Natural killer cell (primary cell): ENCODE results near the gene C2orf66. TPM values are rescaled to one million over a fixed set of nuclear protein-coding genes. Genes with fewer than 3 reads are reported as not detected.

ENCODE experiments used
- ATAC-seq, 3 donors: fragments of 150-1000 bp in 2 of 3; fragments of 200-7000 bp in 1 of 3; cut with Tn5 transposase; 1 replicate in 1 of 3; 2 replicates in 2 of 3; pipeline ENCODE4 v1.10.0; 2021; ENCODE audit warnings: mild to moderate bottlenecking in 2 of 3, moderate library complexity in 2 of 3
- DNase-seq, 2 donors: peaks; one replicate each; pipeline versions ENCODE4 v3.0.0 to v3.0.0-alpha.2; 2013 to 2021; ENCODE audit warnings: mixed read lengths in 1 of 2
- H3K27ac ChIP-seq: one replicate; pipeline ENCODE4 v1.5.1; 2013; ENCODE audit warnings: mild to moderate bottlenecking, low read length
- H3K27me3 ChIP-seq: one replicate; pipeline ENCODE4 v1.6.1; 2013; ENCODE audit warnings: low read length; ENCODE audit not compliant: control insufficient read depth, insufficient read depth
- H3K36me3 ChIP-seq: one replicate; pipeline ENCODE4 v1.6.1; 2013; ENCODE audit warnings: low read length; ENCODE audit not compliant: control insufficient read depth, insufficient read depth
- H3K4me1 ChIP-seq: one replicate; pipeline ENCODE4 v1.6.1; 2013; ENCODE audit warnings: low read length; ENCODE audit not compliant: control insufficient read depth, insufficient read depth
- H3K4me3 ChIP-seq: one replicate; pipeline ENCODE4 v1.5.1; 2013; ENCODE audit warnings: low read length
- H3K9me3 ChIP-seq: one replicate; pipeline ENCODE4 v1.6.1; 2013; ENCODE audit warnings: low read length; ENCODE audit not compliant: control insufficient read depth, insufficient read depth
- H3K27ac Mint-ChIP-seq, 2 donors: one replicate each; pipeline ENCODE4 v1.8.0; 2022; ENCODE audit warnings: mild to moderate bottlenecking in 2 of 2, mixed read lengths in 2 of 2, moderate library complexity in 1 of 2
- H3K27me3 Mint-ChIP-seq, 2 donors: one replicate each; pipeline ENCODE4 v1.8.0; 2022; ENCODE audit warnings: low read depth in 2 of 2, mixed read lengths in 2 of 2
- H3K36me3 Mint-ChIP-seq: one replicate; pipeline ENCODE4 v1.8.0; 2022; ENCODE audit warnings: mixed read lengths
- H3K4me1 Mint-ChIP-seq, 2 donors: one replicate each; pipeline ENCODE4 v1.8.0; 2022; ENCODE audit warnings: mixed read lengths in 2 of 2
- H3K4me3 Mint-ChIP-seq: one replicate; pipeline ENCODE4 v1.8.0; 2022; ENCODE audit warnings: mild to moderate bottlenecking, moderate library complexity, mixed read lengths
- H3K9me3 Mint-ChIP-seq, 2 donors: one replicate each; pipeline ENCODE4 v1.8.0; 2022; ENCODE audit warnings: mixed read lengths in 2 of 2
- WGBS: methylation state at CpG from one replicate; pipeline ENCODE4 v1.1.7; 2013; ENCODE audit warnings: missing lambda C conversion rate; ENCODE audit not compliant: insufficient coverage; 5-methylcytosine and 5-hydroxymethylcytosine counted together
- intact Hi-C: fragments of 100-400 bp; cut with micrococcal nuclease; formaldehyde crosslinking; loops from one replicate; pipeline ENCODE4 v1.14.2; 2022
- total RNA-seq, 4 donors: library from RNA; stranded (reverse); fragments of 120-200 nt in 1 of 4; gene quantifications; one replicate each; pipeline versions ENCODE4 v1.2.3 to v1.2.4, GENCODE V29; 2013 to 2022
- TF ChIP-seq, protein P1 (sequence below): fragments of 200-600 bp; IDR thresholded peaks from one replicate; pipeline ENCODE4 v1.8.0; 2022; ENCODE audit warnings: antibody characterized with exemption

Gene C2orf66
- total RNA-seq, result not detected
- total RNA-seq (2013), result not detected

DNA sequence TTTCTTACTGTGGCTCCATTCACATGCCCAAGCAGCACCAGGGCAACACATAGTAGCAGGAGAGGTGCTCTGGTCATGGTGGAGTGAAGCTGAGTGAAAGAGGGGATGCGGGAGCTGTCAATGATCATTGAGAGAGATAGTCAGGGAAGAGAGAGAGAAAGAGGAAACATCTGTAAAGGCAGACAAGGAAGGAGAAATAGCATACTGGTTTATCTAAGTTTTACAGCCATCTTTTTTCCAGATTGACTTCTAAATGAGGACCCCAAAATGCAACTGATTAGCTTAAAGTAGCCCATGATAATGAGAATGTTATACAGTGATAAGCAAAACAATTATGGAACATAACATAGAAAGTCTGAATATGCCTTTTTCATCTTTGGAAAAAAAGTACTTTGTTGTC lies at the start of gene C2orf66:
TSS of gene C2orf66 (minus strand) at position 96 of the 400 bp plus-strand sequence. CDS start at position 77, 19 bp downstream.
- no peaks in the 10 kb centered on the region for H3K9me3 ChIP-seq
- Mint-ChIP-seq H3K4me1 (no peaks in the 10 kb centered on the region), H3K27me3 (peaks cover 30 to 40% of the 10 kb centered on the region in 2 donors), H3K27ac (no peak within 1 kb of the TSS), H3K36me3 (no peaks in the 10 kb centered on the region), H3K9me3 (peaks cover 0 to 2% of the 10 kb centered on the region in 2 donors), H3K4me3 (no peak within 1 kb of the TSS)
- intact Hi-C loops, result no loop called here
- no peaks in the 10 kb centered on the region for H3K4me1 ChIP-seq
- no peak for DNase-seq
- WGBS, result 68% methylated on average over 1 of the region's 1 CpG
- no peak within 1 kb of the TSS for H3K4me3 ChIP-seq
- ATAC-seq, result no peak
- peaks cover 9% of the 10 kb centered on the region for H3K27me3 ChIP-seq
- TF ChIP-seq, protein P1, sequence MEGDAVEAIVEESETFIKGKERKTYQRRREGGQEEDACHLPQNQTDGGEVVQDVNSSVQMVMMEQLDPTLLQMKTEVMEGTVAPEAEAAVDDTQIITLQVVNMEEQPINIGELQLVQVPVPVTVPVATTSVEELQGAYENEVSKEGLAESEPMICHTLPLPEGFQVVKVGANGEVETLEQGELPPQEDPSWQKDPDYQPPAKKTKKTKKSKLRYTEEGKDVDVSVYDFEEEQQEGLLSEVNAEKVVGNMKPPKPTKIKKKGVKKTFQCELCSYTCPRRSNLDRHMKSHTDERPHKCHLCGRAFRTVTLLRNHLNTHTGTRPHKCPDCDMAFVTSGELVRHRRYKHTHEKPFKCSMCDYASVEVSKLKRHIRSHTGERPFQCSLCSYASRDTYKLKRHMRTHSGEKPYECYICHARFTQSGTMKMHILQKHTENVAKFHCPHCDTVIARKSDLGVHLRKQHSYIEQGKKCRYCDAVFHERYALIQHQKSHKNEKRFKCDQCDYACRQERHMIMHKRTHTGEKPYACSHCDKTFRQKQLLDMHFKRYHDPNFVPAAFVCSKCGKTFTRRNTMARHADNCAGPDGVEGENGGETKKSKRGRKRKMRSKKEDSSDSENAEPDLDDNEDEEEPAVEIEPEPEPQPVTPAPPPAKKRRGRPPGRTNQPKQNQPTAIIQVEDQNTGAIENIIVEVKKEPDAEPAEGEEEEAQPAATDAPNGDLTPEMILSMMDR, result no peak
- H3K36me3 ChIP-seq, result no peaks in the 10 kb centered on the region
- no peak within 1 kb of the TSS for H3K27ac ChIP-seq

DNA sequence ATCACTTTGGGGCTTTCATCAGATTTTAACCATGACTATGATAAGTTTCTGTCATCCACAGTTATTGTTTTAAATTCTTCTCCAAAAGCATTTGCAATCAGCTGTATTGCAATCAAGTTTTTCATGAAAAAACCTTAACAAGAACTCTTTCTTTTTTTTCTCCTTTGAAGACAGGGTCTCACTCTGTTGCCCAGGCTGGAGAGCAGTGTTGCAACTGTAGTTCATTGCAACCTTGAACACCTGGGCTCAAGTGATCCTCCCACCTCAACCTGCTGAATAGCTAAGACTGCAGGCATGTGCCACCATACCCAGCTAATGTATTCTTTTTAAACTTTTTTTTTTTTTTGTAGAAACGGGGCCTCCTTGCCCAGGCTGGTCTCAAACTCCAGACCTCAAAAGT lies 45.5 kb upstream of the C2orf66 start:
- no peaks in the 10 kb centered on the region for H3K36me3 ChIP-seq
- Mint-ChIP-seq H3K27ac (no peak overlapping the region), H3K4me1 (no peaks in the 10 kb centered on the region), H3K27me3 (no peaks in the 10 kb centered on the region), H3K36me3 (peaks cover 16% of the 10 kb centered on the region), H3K9me3 (peaks cover 4 to 5% of the 10 kb centered on the region in 2 donors), H3K4me3 (no peak overlapping the region)
- WGBS, result 80% methylated on average over 1 of the region's 1 CpG
- ATAC-seq (no peak), DNase-seq (no peak)
- no peak overlapping the region for H3K4me3 ChIP-seq
- TF ChIP-seq, protein P1, result no peak
- H3K27me3 ChIP-seq, result no peaks in the 10 kb centered on the region
- intact Hi-C loops, result no loop called here
- no peaks in the 10 kb centered on the region for H3K9me3 ChIP-seq
- no peaks in the 10 kb centered on the region for H3K4me1 ChIP-seq
- H3K27ac ChIP-seq, result no peak overlapping the region

DNA sequence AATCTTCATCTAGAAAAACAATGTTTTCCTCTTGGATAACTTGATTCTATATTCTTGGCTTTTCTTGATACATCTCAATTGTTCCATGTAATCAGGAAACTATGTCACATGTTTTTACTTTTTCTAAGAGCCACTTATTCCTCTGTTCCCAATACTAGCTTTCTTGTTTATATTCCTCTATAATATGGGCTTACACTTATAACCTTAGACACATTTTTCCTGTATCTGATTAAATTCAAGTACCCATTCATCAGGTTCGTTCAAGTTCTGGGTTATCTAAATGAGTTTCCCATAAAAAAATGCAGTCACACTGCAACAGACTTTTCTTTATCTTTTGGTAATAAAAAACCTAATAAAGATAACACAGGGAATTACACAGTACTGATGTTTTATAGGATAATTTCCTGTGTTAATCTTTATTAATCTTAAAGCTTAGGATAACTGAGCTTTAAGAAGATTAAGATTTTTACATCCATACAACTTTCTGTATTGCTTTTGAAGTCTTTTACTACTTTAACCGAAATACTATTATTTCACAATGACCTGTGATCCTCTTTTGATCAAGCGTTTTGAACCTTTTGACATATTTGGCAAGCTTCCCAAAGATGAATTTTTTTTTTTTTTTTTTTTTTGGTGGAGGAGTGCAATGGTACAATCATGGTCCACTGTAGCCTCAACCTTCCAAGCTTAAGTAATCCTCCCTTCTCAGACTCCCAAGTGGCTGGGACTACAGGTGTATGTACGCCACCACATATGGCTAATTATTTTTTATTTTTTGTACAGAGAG lies 44.3 kb upstream of the C2orf66 start:
- WGBS, result 100% methylated on average over 1 of the region's 4 CpGs
- H3K4me3 Mint-ChIP-seq, result no peak overlapping the region
- peaks cover 2% of the 10 kb centered on the region in 2 donors for H3K9me3 Mint-ChIP-seq
- ATAC-seq (no peak), DNase-seq (no peak)
- H3K9me3 ChIP-seq, result no peaks in the 10 kb centered on the region
- intact Hi-C loops, result no loop called here
- H3K4me3 ChIP-seq, result no peak overlapping the region
- H3K27me3 Mint-ChIP-seq, result no peaks in the 10 kb centered on the region
- H3K4me1 ChIP-seq, result no peaks in the 10 kb centered on the region
- H3K4me1 Mint-ChIP-seq, result no peaks in the 10 kb centered on the region
- H3K27ac Mint-ChIP-seq, result no peak overlapping the region
- H3K27me3 ChIP-seq, result no peaks in the 10 kb centered on the region
- H3K36me3 Mint-ChIP-seq, result peaks cover 4% of the 10 kb centered on the region
- H3K27ac ChIP-seq, result no peak overlapping the region
- H3K36me3 ChIP-seq, result no peaks in the 10 kb centered on the region
- TF ChIP-seq, protein P1, result no peak
